Midbrain (tissue), 1 donor: ENCODE measurements around the gene INTS12.
A peak's percentile ranks its signal among the peaks of the same experiment; 100 is the strongest.
"Not testable (repeated sequence)": the region's sequence is repeated elsewhere in the genome, so short reads cannot be mapped to it uniquely, and the experiment has no call there.

Experiments used
- DNase-seq: peaks from one replicate; lab custom pipeline; 2025; lab: John Stamatoyannopoulos, UW

Gene INTS12

GRCh38 chr4:105708181-105709080 lies at the start of gene INTS12, which contains the start of gene GSTCD:
Gene INTS12, minus strand, starts transcription at chr4:105708689. Its CDS starts 8,684 bp downstream, at chr4:105700005.
Gene GSTCD, plus strand, starts transcription at chr4:105708784. Its CDS starts 8,830 bp downstream, at chr4:105717614.
- peak; percentile 95 for DNase-seq

GRCh38 chr4:105755375-105755774 lies 46.9 kb upstream of the INTS12 start:
- DNase-seq, result no peak

- no peak for DNase-seq
Observed at GRCh38 chr4:105753361-105753760, 44.9 kb upstream of the INTS12 start.

GRCh38 chr4:105751718-105752299 lies 43.3 kb upstream of the INTS12 start:
- no peak for DNase-seq

GRCh38 chr4:105748222-105748621 lies 39.7 kb upstream of the INTS12 start:
- DNase-seq, result no peak

- no peak for DNase-seq
Observed at GRCh38 chr4:105741548-105741947, 33.1 kb upstream of the INTS12 start.

GRCh38 chr4:105735217-105735616 lies 26.7 kb upstream of the INTS12 start:
- not testable (repeated sequence) for DNase-seq

GRCh38 chr4:105729895-105730294 lies 21.4 kb upstream of the INTS12 start:
- not testable (repeated sequence) for DNase-seq

- DNase-seq, result no peak
Observed at GRCh38 chr4:105725623-105726022, 17.1 kb upstream of the INTS12 start.

GRCh38 chr4:105719204-105719603 lies 10.7 kb upstream of the INTS12 start:
- DNase-seq, result no peak

- peak; percentile 58 for DNase-seq
Observed at GRCh38 chr4:105715692-105716278, 7.3 kb upstream of the INTS12 start.

- DNase-seq, result no peak
Observed at GRCh38 chr4:105714932-105715331, 6.4 kb upstream of the INTS12 start.

- no peak for DNase-seq
Observed at GRCh38 chr4:105714071-105714521, 5.6 kb upstream of the INTS12 start.

- no peak for DNase-seq
Observed at GRCh38 chr4:105712766-105713165, 4.3 kb upstream of the INTS12 start.

- no peak for DNase-seq
Observed at GRCh38 chr4:105710678-105711077, 2.2 kb upstream of the INTS12 start.

GRCh38 chr4:105710012-105710600 lies 1.6 kb upstream of the INTS12 start:
- no peak for DNase-seq

GRCh38 chr4:105709081-105709450 lies 577 bp upstream of the INTS12 start:
- no peak for DNase-seq

GRCh38 chr4:105707782-105708180 lies 708 bp downstream of the INTS12 start:
- no peak for DNase-seq

GRCh38 chr4:105698607-105699006 lies 9.9 kb downstream of the INTS12 start:
- no peak for DNase-seq

- not testable (repeated sequence) for DNase-seq
Observed at GRCh38 chr4:105695832-105696231, 12.7 kb downstream of the INTS12 start.

GRCh38 chr4:105694812-105695211 lies 13.7 kb downstream of the INTS12 start:
- not testable (repeated sequence) for DNase-seq

GRCh38 chr4:105686571-105686970 lies 21.9 kb downstream of the INTS12 start:
- no peak for DNase-seq
